ENCODE measurements around the gene SLC9A9. TPM values are rescaled to one million over a fixed set of nuclear protein-coding genes. Genes with fewer than 3 reads are reported as not detected.

Gene SLC9A9
- total RNA-seq, 1 experiment from 2014 or later, result 1.5 TPM

DNA sequence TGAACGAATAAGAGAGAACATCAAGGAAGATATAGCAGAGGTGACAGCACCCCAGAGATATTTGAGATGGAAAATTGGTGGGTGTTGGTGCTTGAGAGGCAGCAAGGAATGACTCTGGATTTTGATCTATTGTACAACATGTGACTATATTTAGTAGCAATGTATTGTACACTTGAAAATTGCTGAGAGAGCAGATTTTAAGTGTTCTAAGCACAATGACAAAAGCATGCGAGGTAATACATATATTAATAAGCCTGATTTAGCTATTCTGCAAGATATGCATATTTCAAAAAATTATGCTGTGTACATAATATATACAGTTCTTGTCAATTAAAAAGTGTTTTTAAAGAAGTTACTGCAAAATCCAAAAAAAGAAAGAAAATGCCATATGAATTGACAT lies 194.3 kb downstream of the SLC9A9 start:
- Mint-ChIP-seq H3K9me3 (ENCODE audit: low read depth, unreplicated experiment) (no peaks in the 10 kb centered on the region), H3K36me3 (ENCODE audit: insufficient read depth, unreplicated experiment) (no peaks in the 10 kb centered on the region), H3K4me1 (ENCODE audit: low read depth, unreplicated experiment) (no peaks in the 10 kb centered on the region), H3K4me3 (ENCODE audit: low read depth, unreplicated experiment) (no peak overlapping the region), H3K27me3 (ENCODE audit: unreplicated experiment) (no peaks in the 10 kb centered on the region), H3K27ac (ENCODE audit: unreplicated experiment) (no peak overlapping the region)
- no TSS peak for BruUV-seq (replicated peaks)
- CTCF ChIA-PET, result interaction anchor here (1.9 kb wide), 1 partner anchor 21 kb away, joined by 9 read pairs; no protein-coding TSS in a partner anchor
- no peak for DNase-seq
- TF ChIP-seq, protein P1, sequence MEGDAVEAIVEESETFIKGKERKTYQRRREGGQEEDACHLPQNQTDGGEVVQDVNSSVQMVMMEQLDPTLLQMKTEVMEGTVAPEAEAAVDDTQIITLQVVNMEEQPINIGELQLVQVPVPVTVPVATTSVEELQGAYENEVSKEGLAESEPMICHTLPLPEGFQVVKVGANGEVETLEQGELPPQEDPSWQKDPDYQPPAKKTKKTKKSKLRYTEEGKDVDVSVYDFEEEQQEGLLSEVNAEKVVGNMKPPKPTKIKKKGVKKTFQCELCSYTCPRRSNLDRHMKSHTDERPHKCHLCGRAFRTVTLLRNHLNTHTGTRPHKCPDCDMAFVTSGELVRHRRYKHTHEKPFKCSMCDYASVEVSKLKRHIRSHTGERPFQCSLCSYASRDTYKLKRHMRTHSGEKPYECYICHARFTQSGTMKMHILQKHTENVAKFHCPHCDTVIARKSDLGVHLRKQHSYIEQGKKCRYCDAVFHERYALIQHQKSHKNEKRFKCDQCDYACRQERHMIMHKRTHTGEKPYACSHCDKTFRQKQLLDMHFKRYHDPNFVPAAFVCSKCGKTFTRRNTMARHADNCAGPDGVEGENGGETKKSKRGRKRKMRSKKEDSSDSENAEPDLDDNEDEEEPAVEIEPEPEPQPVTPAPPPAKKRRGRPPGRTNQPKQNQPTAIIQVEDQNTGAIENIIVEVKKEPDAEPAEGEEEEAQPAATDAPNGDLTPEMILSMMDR (IDR thresholded peaks at IDR 0.05; ENCODE audit: unreplicated experiment), result no peak
- intact Hi-C loops (cut with micrococcal nuclease; ENCODE audit: unreplicated experiment), result no loop called here

DNA sequence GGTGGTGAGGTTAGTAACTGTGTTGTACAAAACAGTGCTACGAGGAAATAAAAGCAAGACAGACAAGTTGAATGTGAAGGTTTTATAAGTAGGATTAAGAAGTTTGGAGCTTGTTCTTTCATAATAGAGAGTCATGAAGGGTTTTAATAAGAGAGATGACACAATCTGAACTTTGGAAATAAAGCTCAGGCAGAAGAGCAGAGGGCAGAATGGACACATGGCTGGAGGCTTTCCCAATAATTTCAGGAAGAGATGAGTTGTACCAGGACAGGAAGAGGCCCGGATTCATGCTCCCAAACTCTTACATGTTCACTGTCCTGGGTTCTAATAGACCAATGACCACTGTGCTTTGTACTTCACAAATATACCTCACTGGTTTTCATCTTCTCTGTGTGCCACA lies 194.8 kb downstream of the SLC9A9 start:
- CTCF ChIA-PET, result interaction anchor here (1.9 kb wide), 1 partner anchor 21 kb away, joined by 9 read pairs; no protein-coding TSS in a partner anchor
- Mint-ChIP-seq H3K4me3 (ENCODE audit: low read depth, unreplicated experiment) (no peak overlapping the region), H3K27ac (ENCODE audit: unreplicated experiment) (no peak overlapping the region), H3K4me1 (ENCODE audit: low read depth, unreplicated experiment) (no peaks in the 10 kb centered on the region), H3K9me3 (ENCODE audit: low read depth, unreplicated experiment) (no peaks in the 10 kb centered on the region), H3K36me3 (ENCODE audit: insufficient read depth, unreplicated experiment) (no peaks in the 10 kb centered on the region), H3K27me3 (ENCODE audit: unreplicated experiment) (no peaks in the 10 kb centered on the region)
- TF ChIP-seq, protein P1 (IDR thresholded peaks at IDR 0.05; ENCODE audit: unreplicated experiment), result no peak
- no peak for DNase-seq
- intact Hi-C loops (cut with micrococcal nuclease; ENCODE audit: unreplicated experiment), result no loop called here
- no TSS peak for BruUV-seq (replicated peaks)

DNA sequence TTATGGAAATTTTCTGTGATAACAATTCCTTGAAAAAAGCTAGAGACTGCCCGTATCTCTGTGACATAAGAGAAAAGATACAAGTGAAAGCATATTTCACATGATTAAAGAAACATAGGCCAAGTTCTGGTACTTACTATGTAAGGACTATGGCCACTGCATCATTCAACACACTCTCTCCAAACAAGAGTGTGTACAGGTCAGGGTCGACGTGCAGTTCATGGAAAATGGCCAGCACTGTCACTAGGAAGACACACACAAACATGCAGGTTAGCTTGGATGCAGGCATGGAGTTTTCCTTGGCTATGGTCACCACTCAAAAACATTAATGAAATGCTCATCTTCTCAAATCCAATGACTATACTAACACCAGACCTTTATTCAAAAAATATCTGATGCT lies 196.2 kb downstream of the SLC9A9 start:
- H3K27ac Mint-ChIP-seq (ENCODE audit: unreplicated experiment), result no peak overlapping the region
- CTCF ChIA-PET, result interaction anchor here (0.7 kb wide), 2 partner anchors 49 to 474 kb away, joined by 3 to 5 read pairs; no protein-coding TSS in a partner anchor

DNA sequence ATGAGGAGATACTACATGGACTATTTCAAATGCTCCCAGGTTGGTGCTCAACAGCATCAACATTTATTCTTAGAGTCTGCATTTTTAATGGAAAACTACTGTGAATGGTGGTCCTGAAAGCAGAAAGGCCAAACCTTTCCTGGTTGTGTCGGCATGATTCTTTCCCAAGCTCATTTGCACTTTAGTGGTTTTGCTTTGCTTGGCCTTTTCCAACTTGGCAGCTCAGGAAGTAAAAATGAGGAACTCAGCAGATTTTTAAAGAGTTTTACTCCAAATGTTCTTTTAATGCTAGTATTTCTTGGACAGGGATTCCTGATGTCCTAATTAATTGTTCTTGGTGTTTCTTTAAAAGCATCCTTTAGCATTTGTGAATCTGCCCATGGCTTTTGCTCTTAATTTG lies 197.4 kb downstream of the SLC9A9 start:
- H3K4me3 Mint-ChIP-seq (ENCODE audit: low read depth, unreplicated experiment), result no peak overlapping the region
- DNase-seq, result no peak
- H3K36me3 Mint-ChIP-seq (ENCODE audit: insufficient read depth, unreplicated experiment), result no peaks in the 10 kb centered on the region
- H3K27me3 Mint-ChIP-seq (ENCODE audit: unreplicated experiment), result no peaks in the 10 kb centered on the region
- TF ChIP-seq, protein P1 (IDR thresholded peaks at IDR 0.05; ENCODE audit: unreplicated experiment), result no peak
- no peaks in the 10 kb centered on the region for H3K9me3 Mint-ChIP-seq (ENCODE audit: low read depth, unreplicated experiment)
- H3K4me1 Mint-ChIP-seq (ENCODE audit: low read depth, unreplicated experiment), result no peaks in the 10 kb centered on the region
- intact Hi-C loops (cut with micrococcal nuclease; ENCODE audit: unreplicated experiment), result no loop called here
- CTCF ChIA-PET, result no interaction called here
- no peak overlapping the region for H3K27ac Mint-ChIP-seq (ENCODE audit: unreplicated experiment)
- no TSS peak for BruUV-seq (replicated peaks)

More for the DNA sequence above, 196.2 kb downstream of the SLC9A9 start:
- DNase-seq, result no peak
- H3K4me3 Mint-ChIP-seq (ENCODE audit: low read depth, unreplicated experiment), result no peak overlapping the region
- BruUV-seq (replicated peaks), result no TSS peak
- no peaks in the 10 kb centered on the region for H3K36me3 Mint-ChIP-seq (ENCODE audit: insufficient read depth, unreplicated experiment)
- no peaks in the 10 kb centered on the region for H3K4me1 Mint-ChIP-seq (ENCODE audit: low read depth, unreplicated experiment)
- TF ChIP-seq, protein P1 (IDR thresholded peaks at IDR 0.05; ENCODE audit: unreplicated experiment), result no peak
- intact Hi-C loops (cut with micrococcal nuclease; ENCODE audit: unreplicated experiment), result no loop called here
- no peaks in the 10 kb centered on the region for H3K9me3 Mint-ChIP-seq (ENCODE audit: low read depth, unreplicated experiment)
- H3K27me3 Mint-ChIP-seq (ENCODE audit: unreplicated experiment), result no peaks in the 10 kb centered on the region

Measured in Calu3 (cell line).